ENCODE data around the gene KIF6.

Gene KIF6

DNA sequence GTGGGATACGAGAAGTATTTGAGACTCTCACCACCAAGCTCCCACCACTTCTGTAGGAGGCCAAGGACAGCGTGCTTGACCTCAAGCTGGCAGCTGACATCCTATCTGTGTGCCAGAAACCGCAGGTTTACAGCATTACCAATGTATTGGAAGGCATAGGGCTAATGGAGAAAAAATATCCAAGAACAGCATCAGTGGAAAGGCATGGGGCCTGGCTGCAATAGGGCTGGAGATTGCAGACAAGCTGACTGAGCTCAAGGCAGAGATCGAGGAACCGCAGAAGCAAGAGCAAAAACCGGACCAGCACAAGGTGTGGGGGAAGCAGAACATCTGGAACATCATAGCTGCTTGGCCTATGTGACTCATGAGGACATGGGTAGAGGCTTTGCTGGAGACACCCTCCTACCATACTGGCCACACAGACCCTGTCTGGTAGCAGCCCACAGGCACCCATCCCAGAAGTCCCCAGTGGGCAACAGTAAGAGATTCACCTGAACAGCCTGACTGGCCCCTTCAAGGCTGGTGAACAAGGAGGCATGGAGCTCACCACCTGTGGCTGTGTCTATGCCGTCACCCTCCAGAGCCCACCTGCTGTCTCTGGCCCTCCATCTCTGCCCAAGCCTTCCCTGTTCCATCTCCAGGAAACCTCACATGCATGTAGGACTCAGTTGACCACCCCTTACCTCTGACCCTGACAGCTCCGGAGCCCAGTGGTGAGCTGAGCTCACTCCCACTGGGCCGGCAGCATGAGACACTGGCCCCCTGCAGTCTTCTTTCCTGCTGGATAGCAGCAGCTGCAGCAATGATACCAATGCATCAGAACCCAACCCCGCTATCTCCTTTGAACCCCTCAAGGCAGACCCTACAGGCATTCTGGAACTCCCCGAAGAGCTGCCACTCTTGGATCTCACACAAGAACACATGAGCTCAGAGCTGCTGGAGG is 171.1 kb downstream of the KIF6 start:
- Histone ChIP-seq H3K4me2 (ENCODE audit: low read length) (no peak overlapping the region), H3K9me3 (ENCODE audit: low read length) (no peaks in the 10 kb centered on the region), H3K36me3 (ENCODE audit: insufficient read depth, low read length) (no peaks in the 10 kb centered on the region), H4K20me1 (ENCODE audit: insufficient read depth, low read length) (no peaks in the 10 kb centered on the region), H3K79me2 (ENCODE audit: insufficient read depth, low read length) (no peaks in the 10 kb centered on the region), H3K4me3 (ENCODE audit: low read depth, low read length, poor library complexity, severe bottlenecking) (no peak overlapping the region), H3K27ac (ENCODE audit: low read depth, low read length, poor library complexity, severe bottlenecking) (no peak overlapping the region), H3F3A (ENCODE audit: insufficient read depth, low read length) (no peaks in the 10 kb centered on the region), H3K27me3 (ENCODE audit: insufficient read depth, low read length) (no peaks in the 10 kb centered on the region), H3K4me1 (ENCODE audit: insufficient read depth, low read length, severe bottlenecking) (no peaks in the 10 kb centered on the region), H2AFZ (ENCODE audit: low read length) (no peak overlapping the region), H3K9me2 (ENCODE audit: low read depth, low read length) (no peaks in the 10 kb centered on the region), H3K9ac (ENCODE audit: low read length) (no peak overlapping the region)
- no peak for TF ChIP-seq EZH2 (IDR thresholded peaks at IDR 0.05; ENCODE audit: borderline replicate concordance, low read length)
- TF ChIP-seq, protein P1, sequence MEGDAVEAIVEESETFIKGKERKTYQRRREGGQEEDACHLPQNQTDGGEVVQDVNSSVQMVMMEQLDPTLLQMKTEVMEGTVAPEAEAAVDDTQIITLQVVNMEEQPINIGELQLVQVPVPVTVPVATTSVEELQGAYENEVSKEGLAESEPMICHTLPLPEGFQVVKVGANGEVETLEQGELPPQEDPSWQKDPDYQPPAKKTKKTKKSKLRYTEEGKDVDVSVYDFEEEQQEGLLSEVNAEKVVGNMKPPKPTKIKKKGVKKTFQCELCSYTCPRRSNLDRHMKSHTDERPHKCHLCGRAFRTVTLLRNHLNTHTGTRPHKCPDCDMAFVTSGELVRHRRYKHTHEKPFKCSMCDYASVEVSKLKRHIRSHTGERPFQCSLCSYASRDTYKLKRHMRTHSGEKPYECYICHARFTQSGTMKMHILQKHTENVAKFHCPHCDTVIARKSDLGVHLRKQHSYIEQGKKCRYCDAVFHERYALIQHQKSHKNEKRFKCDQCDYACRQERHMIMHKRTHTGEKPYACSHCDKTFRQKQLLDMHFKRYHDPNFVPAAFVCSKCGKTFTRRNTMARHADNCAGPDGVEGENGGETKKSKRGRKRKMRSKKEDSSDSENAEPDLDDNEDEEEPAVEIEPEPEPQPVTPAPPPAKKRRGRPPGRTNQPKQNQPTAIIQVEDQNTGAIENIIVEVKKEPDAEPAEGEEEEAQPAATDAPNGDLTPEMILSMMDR (IDR thresholded peaks at IDR 0.05; ENCODE audit: low read length) = no peak

DNA sequence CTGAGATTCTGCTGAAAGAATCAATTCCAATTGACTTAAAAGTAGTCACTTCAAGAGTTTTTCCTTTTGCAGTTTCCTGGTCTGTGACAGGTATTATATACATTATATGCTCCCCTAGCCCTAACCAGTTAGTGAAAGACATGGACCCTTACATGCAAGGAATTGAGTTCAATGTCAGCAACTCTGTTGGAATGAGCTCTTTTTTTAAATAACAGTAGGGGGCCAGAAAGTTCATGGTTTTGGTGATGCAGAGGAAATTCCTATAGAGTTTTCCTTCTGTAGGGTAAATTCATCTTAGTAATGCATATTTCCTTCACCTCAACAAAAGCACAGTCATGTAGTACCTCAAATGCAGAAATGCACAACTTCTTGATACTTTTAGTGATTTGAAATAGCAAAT is 172.2 kb downstream of the KIF6 start:
- H4K20me1 ChIP-seq (ENCODE audit: insufficient read depth, low read length) = no peaks in the 10 kb centered on the region
- no peak overlapping the region for H3K27ac ChIP-seq (ENCODE audit: low read depth, low read length, poor library complexity, severe bottlenecking)
- no peaks in the 10 kb centered on the region for H3K4me1 ChIP-seq (ENCODE audit: insufficient read depth, low read length, severe bottlenecking)
- H3K4me3 ChIP-seq (ENCODE audit: low read depth, low read length, poor library complexity, severe bottlenecking) = no peak overlapping the region
- H3F3A ChIP-seq (ENCODE audit: insufficient read depth, low read length) = no peaks in the 10 kb centered on the region
- TF ChIP-seq, protein P1 (IDR thresholded peaks at IDR 0.05; ENCODE audit: low read length) = no peak
- TF ChIP-seq EZH2 (IDR thresholded peaks at IDR 0.05; ENCODE audit: borderline replicate concordance, low read length) = no peak
- H3K9me3 ChIP-seq (ENCODE audit: low read length) = no peaks in the 10 kb centered on the region
- H3K36me3 ChIP-seq (ENCODE audit: insufficient read depth, low read length) = no peaks in the 10 kb centered on the region
- no peaks in the 10 kb centered on the region for H3K27me3 ChIP-seq (ENCODE audit: insufficient read depth, low read length)
- no peak overlapping the region for H3K9ac ChIP-seq (ENCODE audit: low read length)
- H2AFZ ChIP-seq (ENCODE audit: low read length) = no peak overlapping the region
- no peaks in the 10 kb centered on the region for H3K9me2 ChIP-seq (ENCODE audit: low read depth, low read length)
- H3K4me2 ChIP-seq (ENCODE audit: low read length) = no peak overlapping the region
- H3K79me2 ChIP-seq (ENCODE audit: insufficient read depth, low read length) = no peaks in the 10 kb centered on the region

DNA sequence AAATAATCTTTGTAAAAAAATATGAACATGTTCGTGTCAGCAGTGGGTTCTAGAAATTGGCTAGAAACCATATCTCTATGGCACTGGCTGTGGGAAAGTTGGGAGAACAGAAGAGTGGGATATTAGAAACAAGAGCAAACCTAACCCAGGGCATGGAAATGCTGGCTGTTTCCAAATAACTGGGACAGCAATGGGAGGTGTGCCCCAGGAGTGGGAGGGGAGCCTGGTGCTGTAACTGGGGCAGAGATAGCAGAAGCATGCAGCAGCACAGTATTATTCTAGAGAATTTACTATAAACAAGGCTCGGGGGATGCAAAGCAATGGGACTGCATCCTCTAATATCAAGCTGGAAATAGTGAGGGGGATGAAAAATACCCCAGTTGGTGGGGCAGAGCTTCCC is 175.0 kb downstream of the KIF6 start:
- Histone ChIP-seq H3K4me1 (ENCODE audit: insufficient read depth, low read length, severe bottlenecking) (no peaks in the 10 kb centered on the region), H3K4me3 (ENCODE audit: low read depth, low read length, poor library complexity, severe bottlenecking) (no peak overlapping the region), H3K9me3 (ENCODE audit: low read length) (no peaks in the 10 kb centered on the region), H3K36me3 (ENCODE audit: insufficient read depth, low read length) (no peaks in the 10 kb centered on the region), H4K20me1 (ENCODE audit: insufficient read depth, low read length) (no peaks in the 10 kb centered on the region), H3K9ac (ENCODE audit: low read length) (no peak overlapping the region), H3K27ac (ENCODE audit: low read depth, low read length, poor library complexity, severe bottlenecking) (no peak overlapping the region), H3F3A (ENCODE audit: insufficient read depth, low read length) (no peaks in the 10 kb centered on the region), H3K9me2 (ENCODE audit: low read depth, low read length) (no peaks in the 10 kb centered on the region), H3K4me2 (ENCODE audit: low read length) (no peak overlapping the region), H2AFZ (ENCODE audit: low read length) (no peak overlapping the region), H3K79me2 (ENCODE audit: insufficient read depth, low read length) (no peaks in the 10 kb centered on the region), H3K27me3 (ENCODE audit: insufficient read depth, low read length) (no peaks in the 10 kb centered on the region)
- TF ChIP-seq EZH2 (IDR thresholded peaks at IDR 0.05; ENCODE audit: borderline replicate concordance, low read length) = no peak
- TF ChIP-seq, protein P1 (IDR thresholded peaks at IDR 0.05; ENCODE audit: low read length) = no peak

Measured in OCI-LY1 (cell line).